Endothelial cell of umbilical vein (primary cell): Measurements from ENCODE around the gene PRKD1.

ENCODE experiments used
- CTCF ChIP-seq, 2 donors: IDR thresholded peaks; 1 replicate in 1 of 2; 2 replicates in 1 of 2; pipeline ENCODE4 v1.5.1; 2011; ENCODE audit warnings: low read length in 2 of 2, mild to moderate bottlenecking in 2 of 2, moderate library complexity in 2 of 2, control low read depth in 1 of 2, inconsistent platforms in 1 of 2, low read depth in 1 of 2; ENCODE audit not compliant: insufficient read depth in 1 of 2; ENCODE audit errors: extremely low read depth in 1 of 2
- MYC ChIP-seq: IDR thresholded peaks from one replicate; pipeline ENCODE4 v1.6.1; 2011; ENCODE audit warnings: mild to moderate bottlenecking, low read depth, low read length
- POLR2A ChIP-seq: IDR thresholded peaks from 2 replicates; pipeline ENCODE4 v1.6.1; 2012; ENCODE audit warnings: low read depth, mild to moderate bottlenecking, control low read depth, low read length
- TF ChIP-seq, protein P1 (sequence below): IDR thresholded peaks from 2 replicates; pipeline ENCODE4 v1.6.1; 2011; ENCODE audit not compliant: insufficient read depth, insufficient read length

GRCh38 chr14:29892327-29892726, 35.3 kb downstream of the PRKD1 start:
- no peak for TF ChIP-seq POLR2A
- TF ChIP-seq MYC, result no peak
- TF ChIP-seq, protein P1, sequence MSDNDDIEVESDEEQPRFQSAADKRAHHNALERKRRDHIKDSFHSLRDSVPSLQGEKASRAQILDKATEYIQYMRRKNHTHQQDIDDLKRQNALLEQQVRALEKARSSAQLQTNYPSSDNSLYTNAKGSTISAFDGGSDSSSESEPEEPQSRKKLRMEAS, result no peak
- TF ChIP-seq CTCF (IDR thresholded peaks at IDR 0.05; ENCODE audit: extremely low read depth in 1 of 2, insufficient read depth in 1 of 2, low read depth in 1 of 2, low read length in 2 of 2), result no peak
